HG03354 (cell line): ENCODE data around the gene MICALL1.
"Not testable (repeated sequence)": the region's sequence is repeated elsewhere in the genome, so short reads cannot be mapped to it uniquely, and the experiment has no call there.

ENCODE experiments used
- ATAC-seq: cut with Tn5 transposase; IDR thresholded peaks from one replicate; pipeline ENCODE4 v1.9.1; 2021; ENCODE audit warnings: mild to moderate bottlenecking; ENCODE audit not compliant: unreplicated experiment, poor library complexity, severe bottlenecking

Gene MICALL1

DNA sequence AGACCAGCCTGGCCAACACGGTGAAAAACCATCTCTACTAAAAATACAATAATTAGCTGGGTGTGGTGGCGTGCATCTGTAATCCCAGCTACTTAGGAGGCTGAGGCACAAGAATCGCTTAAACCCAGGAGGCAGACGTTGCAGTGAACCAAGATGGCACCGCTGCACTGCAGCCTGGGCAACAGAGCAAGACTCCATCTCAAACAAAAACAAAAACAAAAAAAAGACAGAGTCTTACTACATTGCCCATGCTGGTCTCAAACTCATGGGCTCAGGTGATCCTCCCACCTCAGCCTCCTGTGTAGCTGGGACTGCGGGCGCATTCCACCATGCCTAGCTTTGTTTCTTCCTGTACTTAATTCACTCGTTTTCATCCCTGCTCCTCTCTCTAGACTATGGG is 69.9 kb downstream of the MICALL1 start:
- not testable (repeated sequence) for ATAC-seq

DNA sequence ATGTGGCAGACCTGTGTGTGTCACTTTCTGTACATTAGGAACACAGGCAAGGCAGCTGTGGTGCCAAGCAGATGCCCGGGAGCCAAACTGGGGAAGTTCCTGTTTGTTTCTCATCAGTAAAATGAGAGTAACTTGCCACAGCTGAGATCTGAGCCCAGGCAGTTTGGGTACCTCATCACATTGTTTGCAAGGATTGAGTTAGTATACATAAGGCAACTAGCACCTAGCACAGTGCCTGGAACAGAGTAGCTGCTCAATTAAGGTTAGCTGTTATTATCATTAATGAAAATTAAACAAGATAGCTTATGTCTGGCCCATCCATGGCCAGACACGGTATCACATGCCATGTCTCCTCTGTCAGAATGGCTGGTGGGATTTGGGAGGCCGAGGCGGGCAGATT is 70.5 kb downstream of the MICALL1 start:
- no peak for ATAC-seq

DNA sequence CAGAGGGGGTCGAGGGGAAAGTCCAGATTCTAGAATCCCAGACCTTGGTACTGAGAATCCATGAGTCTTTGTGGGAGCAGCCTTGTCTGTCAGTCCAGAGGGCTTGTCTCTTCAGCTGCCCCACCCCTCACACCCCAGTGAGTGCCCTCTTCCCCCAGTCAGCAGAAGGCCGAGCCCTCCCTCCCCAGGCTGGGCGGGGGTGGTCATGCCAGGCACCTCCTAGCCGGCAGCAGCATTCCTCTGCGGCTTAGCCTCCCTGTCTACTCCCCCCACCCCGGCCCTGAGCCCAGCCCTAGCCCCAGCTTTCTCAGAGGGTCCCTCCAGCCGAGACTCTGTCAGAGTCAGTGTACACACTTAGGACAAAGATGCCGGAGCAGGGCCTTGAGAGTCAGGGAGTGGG is 73.7 kb downstream of the MICALL1 start:
- ATAC-seq, result no peak

DNA sequence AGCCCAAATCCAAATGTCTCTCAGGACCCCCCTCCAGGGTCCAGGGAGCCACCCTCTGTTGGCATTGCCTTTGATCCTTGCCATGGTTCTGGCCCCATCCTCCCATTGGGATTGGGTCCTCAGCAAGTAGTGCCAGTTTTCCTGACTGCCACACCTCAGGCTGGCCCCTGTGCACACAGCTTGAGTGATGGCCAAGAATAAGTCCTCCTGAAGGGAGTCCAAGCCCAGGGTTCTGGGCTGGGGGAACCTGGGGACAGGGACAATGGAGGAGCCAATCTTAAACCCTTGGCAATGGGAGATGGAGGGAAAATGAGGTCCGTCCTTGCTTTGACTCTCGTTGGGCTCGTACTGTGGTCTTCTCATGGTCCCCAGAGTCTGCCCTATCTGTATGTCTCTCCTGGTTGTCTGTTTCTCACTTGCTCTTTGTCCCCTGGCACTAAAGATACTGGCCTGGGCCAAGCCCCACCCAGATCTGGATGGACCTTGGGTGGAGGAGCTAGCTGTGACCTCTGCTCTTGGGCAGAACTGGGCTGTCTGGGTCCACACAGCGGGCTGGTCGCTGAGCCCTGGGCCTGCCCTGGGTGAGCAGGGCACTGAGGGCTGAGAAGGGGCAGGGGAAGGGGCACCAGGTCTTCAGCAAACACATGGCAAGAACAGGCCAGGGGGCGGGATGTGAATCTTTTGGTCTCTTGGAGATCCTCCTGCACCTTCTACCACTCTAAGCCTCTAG is 75.3 kb downstream of the MICALL1 start:
- ATAC-seq, result no peak

DNA sequence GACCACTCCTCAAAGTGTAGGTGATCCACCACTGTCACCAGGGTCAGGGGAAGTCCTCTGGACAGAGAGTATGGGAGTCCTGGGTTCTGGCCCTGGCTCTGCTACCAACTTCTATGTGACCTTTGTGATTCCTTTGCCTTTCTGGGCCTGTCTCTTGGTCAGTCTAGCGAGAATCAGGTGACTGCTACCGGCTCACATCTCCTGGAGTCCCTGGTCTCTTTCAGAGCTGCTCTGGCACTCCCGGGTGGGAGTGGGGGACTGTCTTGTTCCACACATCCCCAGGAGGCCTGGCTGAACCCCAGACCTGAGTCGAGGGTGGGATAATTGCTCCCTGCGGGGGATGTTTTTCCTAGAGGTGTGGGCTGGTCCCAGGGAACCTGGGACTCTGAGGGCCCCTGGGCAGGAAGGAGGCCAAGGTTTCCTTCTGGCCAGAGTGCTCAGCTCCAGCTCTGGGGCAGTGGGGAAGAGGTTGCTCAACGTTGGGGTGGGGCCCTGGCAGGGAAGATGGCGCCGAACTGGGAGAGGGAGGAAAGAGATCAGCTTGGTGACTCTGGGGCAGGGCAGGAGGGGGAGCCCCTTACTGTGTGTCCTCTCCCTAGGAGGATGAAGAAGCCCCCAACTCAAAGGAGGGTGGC is 76.2 kb downstream of the MICALL1 start:
- no peak for ATAC-seq

DNA sequence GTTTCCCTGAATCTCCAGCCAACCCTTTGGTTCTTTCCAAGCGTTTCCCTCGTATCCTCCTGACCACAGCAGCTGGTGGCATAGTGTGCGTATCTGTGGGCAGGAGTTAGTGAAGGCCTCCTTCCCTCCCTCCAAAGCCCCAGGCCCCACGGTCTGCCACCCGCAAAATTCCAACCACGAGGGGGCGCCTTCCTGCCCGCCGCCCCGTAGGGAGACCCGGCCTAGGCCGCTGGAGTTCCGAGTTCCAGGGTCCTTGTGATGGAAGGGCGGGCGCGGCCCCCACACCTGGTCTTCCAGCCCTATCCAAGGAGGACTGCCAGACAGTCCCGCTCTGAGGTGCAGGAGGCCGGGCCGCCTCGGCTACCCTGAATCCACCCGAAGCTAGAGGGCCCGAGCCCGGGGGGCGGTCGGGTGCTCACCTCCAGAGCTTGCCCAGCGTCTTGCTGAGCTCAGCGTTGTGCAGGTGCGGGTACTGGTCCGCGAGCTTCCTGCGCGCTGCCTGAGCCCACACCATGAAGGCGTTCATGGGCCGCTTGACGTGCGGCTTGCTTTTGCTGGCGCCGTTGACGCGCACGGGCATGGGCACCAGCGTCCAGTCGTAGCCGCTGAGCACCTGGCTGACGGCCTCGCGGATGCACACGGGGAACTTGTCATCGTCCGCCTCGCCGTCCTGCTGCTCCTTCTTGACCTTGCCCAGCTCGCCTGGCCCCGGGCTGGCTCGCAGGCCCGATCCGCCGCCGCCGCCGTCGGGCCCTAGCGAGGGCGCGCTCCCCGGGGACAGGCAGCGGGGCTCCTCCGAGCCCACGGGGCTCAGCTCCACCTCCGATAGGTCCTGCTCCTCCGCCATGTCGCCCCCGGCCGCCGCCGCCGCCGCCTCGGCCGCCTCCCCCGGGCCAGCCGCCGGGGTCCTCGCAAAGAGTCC is 77.1 kb downstream of the MICALL1 start:
- ATAC-seq, result no peak

DNA sequence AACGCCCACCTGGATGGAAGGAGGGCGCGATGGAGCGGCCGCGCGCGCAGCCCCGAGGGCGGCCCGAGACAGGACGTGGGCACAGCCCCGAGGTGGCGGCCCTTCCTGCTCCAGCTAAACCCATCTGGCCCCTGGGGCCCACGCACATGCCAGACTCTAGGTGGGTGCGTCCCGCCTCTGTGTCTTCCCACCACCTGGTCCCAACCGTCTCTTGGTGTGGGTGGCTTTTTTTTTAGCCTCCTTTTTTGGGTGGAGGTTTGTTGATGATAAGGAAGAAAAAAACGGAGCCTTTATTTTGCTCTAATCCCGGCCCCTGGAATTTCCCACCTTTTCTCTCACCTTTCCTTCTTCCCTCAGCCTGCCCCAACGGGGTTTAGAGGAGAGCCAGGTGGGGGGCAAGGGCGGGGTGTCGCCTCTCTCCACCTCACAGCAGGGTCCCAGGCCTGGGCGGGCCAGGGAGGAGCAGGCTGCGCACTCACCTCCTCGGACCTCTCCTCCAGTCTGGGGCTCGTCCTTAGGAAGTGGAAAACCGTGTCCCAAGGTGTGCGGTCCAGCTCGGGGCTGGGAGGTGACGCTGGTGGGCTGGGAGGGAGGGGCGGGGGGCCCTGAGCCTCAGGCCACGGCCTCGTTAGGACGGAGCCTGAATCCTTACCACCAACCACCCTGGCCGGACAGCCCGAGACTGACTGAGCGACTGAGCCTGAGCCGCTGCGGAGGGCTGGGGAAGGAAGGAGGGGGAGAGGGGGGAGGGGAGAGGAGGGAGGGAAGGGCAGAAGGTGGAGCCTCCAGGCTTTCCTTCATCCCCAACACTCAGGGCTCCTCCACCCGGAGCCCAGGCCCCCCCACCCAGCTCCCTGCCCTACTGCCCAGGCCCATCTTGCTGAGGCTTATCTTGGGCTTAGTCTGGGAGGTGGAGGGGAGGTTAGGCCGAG is 78.0 kb downstream of the MICALL1 start, which contains the start of gene SOX10:
Gene SOX10, minus strand, starts transcription at position 696 of the 932 bp plus-strand sequence. CDS start 771 bp downstream, outside the sequence.
- no peak for ATAC-seq

DNA sequence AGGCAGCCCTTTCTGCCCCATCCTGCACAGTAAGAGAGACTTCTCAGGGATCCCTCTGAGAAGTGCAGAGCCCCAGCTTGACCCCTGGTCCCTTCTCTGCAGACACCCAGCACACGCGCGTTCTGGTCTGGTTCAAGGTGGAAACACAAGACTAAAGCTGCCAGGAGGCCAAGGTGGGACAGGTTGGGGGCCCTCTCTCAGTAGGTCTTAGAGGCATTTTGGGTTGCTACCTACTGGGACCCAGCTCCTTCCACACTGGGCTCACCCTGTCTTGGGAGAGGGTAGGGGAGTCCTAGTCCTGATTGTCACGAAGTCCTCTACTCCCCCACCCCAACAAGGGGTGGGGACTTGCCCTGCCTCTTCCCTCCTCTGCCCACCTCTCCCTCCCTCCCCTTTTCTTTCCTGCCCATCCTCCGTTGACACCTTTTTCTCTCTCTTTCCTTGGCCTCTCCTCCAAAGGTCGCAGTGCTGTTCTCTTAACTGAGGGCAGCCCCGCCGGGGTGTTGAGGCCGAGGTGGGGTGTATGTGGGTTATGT is 79.0 kb downstream of the MICALL1 start:
- no peak for ATAC-seq

DNA sequence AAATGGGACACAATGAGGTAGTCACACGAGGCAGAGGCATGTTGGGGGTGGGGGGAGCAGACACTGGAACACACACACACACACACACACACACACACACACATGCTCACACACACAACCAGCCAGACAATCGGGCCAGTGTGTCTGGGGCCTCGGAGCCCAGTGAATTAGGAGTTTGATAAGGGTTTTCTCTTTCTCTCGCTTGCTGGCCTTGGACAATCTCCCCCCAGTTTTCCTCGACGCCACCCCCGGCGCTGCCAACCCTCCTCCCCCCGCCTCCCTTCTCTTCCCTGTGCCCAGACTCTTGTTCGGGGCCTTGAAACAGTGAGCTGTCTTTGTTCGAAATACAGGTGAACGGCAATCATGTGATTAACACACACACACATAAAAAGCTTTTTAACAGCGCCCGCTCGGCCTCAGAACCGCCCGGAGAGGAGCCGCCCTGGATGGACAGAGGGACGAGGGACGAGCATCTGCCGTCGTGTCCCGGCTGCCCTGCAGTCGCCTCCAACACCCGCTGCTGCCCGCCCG is 79.7 kb downstream of the MICALL1 start:
- no peak for ATAC-seq

DNA sequence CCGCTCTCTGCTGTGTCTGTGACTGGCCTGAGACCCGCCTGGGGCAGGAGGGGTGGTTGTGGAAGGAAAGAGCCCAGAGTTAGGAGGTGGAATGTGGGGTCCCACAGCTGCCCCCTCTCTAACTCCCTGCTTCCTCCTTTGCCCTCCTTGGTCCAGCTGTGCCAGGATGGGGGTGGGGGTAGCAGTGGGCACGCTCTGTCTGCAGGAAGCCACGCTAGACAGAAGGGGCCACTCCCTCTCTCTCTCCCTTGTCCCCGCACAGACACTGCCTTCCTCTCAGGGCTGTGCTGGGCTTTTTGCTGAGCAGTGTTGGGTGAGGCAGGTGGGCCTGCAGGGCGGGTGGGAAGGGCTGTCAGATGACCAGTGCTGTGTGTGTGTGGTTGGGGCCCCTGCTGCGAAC is 80.3 kb downstream of the MICALL1 start:
- no peak for ATAC-seq

DNA sequence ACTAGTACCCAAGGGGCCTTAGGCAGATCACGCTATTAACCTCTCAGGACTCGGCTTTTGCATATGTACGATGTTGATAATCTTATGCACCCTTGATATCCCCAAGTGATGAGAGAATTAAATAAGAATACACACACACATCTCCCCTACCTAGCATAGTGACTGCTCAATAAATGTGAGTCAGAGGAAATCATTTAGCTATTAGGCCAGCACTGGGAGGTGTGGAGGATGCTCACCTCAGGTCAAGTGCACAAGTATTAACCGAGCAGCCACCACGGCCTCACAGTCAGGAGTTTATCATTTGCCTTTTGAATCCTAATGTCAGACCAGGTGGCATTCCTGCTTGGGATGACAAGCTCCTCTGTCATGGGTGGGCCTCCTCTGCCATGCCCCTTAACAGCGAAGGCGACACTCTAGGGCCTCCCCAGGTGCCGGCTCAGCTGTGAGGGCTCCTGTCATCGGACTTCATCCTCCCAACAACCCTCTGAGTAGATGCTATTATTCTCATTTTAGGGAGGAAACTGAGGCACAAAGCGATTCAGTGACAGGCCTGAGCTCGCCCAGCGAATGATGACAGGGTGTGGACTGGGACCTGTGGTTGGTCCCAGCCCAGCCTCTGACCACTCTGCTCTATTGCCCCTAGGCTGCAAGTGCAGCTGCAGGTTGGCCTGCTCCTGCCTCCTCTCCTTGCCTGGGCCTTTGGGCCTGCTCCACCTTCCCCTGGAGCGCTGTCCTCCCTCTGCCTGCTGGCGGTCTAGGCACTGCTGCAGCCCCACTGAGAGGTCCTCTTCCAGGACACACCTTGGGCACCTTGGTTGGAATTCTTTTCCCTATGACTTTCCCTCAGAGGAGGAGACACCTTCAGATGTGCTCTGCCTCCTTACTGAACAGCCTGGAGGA is 83.3 kb downstream of the MICALL1 start:
- no peak for ATAC-seq

DNA sequence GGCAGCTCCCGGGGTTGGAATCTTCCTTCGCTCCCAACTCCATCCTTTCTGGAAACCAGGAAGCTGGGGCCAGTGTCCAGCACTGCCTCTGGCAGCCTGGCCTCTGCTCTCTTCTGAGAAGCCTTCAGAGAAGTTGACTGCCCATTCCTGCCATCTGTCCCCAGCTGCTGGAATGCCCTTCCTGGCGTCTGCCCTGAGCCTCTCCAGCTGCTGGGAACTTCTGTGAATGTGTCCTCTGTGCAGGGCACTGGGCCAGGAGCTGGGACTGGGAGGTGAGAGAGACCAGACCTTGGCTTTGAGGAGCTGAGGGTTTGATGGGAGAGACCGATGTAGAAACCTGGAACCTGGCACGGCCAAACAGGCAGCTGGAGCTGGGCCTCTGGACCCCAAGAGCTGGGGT is 84.2 kb downstream of the MICALL1 start:
- ATAC-seq, result no peak

DNA sequence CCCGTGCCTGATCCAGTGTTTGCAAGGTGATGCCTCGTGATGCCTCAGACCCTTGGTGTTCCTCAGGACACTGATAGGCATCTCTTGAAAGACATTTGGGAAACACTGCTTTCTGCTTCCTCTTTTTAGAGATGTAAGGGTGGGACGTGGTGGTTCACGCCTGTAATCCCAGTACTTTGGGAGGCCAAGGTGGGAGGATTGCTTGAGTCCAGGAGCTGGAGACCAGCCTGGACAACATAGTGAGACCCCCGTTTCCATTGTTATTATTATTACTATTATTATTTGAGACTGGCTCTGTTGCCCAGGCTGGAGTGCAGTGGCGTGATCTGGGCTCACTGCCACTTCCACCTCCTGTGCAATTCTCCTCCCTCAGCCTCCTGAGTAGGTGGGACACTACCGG is 84.8 kb downstream of the MICALL1 start:
- no peak for ATAC-seq

DNA sequence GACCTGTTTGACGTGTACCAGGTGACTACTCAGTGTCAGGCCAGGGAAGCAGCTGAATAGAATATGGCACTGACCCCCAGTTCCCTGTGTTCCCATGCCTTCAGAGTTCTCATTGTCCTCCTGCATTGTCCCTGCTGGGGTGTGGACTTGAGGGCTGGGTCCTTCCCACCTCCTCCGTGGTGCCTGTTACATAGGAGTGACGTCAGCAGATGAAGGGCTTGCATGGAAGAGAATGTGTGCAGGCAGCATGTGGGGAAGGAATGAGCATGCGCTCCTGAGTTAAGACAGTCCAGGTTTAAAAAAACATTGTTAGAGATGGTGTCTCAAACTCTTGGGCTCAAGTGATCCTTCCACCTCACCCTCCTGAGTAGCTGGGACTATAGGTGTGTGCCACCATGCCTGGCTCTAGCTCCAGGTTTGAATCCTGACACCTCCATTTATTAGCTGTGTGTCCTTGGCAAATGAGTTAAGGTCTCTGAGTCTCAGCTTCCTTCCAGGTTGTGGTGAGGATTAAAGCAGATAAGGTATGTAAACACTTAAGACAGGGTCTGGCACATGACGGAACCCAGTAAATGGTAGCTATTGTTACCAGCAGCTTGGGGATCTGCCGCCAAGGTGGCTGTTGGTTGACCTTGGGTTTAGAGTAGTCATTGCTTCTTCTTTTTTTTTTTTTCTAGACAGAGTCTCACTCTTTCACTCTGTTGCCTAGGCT is 85.8 kb downstream of the MICALL1 start:
- no peak for ATAC-seq
